GM18873 (cell line): ENCODE data around the gene ROBO1.
"Not testable (repeated sequence)": the region's sequence is repeated elsewhere in the genome, so short reads cannot be mapped to it uniquely, and the experiment has no call there.

Source experiments
- ATAC-seq: cut with Tn5 transposase; IDR thresholded peaks from one replicate; pipeline ENCODE4 v1.9.1; 2021; ENCODE audit warnings: mild to moderate bottlenecking, moderate library complexity, moderate number of reproducible peaks; ENCODE audit not compliant: unreplicated experiment, low FRiP score

Gene ROBO1

DNA sequence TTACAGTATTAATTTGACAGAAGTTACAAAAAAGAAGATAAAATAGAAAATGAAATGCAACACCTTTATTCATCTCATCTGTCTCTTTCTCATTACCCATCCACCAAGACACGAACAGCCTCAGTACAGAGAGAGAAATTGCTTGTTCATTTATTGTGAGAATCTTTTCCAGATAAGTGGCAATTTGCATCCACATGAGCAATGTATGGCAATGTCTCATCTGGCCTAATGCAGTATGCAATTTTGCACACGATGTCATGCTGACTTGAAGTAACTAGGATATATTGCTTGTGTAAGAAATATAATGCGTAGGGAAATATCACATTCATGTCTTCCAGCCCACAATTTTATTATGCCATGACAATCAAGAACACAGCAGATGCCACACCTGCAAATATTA is 866.9 kb downstream of the ROBO1 start:
- ATAC-seq, result no peak

GRCh38 chr3:78900426-78900825 is 867.4 kb downstream of the ROBO1 start:
- ATAC-seq, result no peak

DNA sequence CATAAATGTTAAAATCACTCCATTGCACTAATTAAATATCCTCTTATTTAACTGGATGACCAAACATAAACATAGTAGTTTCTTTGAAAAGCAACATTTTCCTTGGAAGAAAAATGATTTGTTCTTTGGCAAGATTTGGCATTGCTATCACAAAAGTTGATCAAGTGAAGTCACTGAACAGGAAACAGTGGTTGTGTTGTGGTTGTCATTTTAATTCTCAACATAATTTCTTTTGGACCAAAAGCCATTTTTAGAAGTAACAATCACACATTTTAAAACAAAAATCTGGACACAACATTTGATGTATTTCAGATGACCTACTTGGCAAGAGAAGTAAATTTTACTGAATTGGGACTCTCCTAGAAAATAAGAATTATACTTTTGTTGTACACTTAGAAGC is 872.3 kb downstream of the ROBO1 start:
- no peak for ATAC-seq

GRCh38 chr3:78894787-78895186 is 873.0 kb downstream of the ROBO1 start:
- ATAC-seq, result no peak

DNA sequence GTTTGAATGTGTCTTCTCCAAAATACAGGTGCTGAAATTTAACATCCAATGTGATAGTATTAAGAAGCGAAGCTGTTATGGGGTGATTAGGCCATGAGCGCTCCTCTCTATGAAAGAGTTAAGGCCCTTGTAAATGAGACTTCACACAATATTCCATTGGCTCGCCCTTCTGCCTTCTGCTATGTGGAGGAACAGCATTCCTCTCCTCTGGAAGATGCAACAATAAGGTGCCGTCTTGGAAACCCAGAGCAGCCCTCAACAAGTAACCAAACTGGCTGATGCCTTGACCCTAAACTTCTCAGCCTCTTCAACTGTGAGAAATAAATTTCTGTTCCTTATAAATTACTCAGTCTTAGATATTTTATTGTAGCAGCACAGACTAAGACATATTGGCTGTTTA is 874.6 kb downstream of the ROBO1 start:
- ATAC-seq, result no peak

GRCh38 chr3:78889348-78889747 is 878.5 kb downstream of the ROBO1 start:
- no peak for ATAC-seq

DNA sequence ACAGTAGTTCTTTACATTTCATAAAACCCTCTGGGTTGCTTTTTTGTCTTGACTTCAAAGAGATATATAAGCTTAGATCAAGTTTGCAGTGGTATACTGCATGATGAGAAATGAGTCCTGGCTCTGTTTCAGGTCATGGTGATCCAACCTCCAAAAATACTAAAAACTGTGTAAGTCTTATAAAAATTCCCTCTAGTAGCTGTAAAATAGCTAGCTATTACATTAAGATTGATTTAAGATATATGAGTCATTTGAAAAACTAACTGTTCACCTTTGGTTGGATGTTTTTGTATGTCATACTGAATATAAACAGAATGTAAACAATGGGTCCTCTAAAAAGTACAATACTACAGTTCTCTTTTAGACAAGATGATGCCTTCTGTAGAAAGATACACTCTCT is 879.2 kb downstream of the ROBO1 start:
- no peak for ATAC-seq

- no peak for ATAC-seq
Measured at GRCh38 chr3:78887547-78888011, 880.2 kb downstream of the ROBO1 start.

GRCh38 chr3:78887029-78887428 is 880.8 kb downstream of the ROBO1 start:
- ATAC-seq, result no peak

- not testable (repeated sequence) for ATAC-seq
Measured at GRCh38 chr3:78884567-78884966, 883.2 kb downstream of the ROBO1 start.

GRCh38 chr3:78882251-78882650 is 885.5 kb downstream of the ROBO1 start:
- no peak for ATAC-seq

- ATAC-seq, result no peak
Measured at GRCh38 chr3:78881501-78881900, 886.3 kb downstream of the ROBO1 start.

DNA sequence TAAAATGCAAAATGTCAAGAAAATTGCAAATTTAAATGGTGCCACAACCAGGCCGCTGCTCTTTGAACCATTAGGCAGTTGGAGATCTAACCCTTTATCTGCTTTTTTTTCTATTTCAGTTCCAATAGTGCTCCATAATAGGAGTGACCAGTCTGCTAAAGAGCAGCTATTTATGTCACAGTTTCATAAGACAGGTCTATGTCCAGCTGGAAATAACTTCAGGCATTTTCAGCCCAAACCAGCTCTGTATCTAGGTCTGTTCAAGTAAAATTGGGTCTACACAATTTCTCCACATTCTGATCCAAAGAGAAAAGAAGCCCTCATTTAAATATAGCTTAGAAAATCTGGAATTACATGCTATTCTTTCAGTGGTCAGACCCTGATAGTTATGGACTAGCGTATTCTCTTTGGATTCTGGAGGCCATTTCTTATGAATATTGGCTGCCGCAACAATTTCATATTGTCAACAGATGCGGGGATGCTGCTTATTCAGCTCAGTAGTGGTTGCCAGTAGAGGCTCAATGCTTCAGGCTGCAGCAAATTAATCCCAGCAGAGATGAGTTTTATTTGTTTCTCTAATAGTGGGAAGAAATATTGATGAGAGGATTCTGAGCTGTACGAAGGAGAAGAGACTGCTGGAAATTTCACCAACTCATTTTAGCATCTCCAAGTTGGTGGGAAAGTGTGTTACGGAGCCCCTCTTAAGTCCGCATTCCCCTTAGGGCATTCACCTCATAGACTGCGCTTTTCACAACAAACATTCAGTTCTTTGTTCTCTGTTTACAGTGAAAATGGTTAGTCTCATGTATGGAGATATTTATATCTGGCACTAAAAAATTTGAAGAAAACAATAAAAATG is 887.0 kb downstream of the ROBO1 start:
- no peak for ATAC-seq

DNA sequence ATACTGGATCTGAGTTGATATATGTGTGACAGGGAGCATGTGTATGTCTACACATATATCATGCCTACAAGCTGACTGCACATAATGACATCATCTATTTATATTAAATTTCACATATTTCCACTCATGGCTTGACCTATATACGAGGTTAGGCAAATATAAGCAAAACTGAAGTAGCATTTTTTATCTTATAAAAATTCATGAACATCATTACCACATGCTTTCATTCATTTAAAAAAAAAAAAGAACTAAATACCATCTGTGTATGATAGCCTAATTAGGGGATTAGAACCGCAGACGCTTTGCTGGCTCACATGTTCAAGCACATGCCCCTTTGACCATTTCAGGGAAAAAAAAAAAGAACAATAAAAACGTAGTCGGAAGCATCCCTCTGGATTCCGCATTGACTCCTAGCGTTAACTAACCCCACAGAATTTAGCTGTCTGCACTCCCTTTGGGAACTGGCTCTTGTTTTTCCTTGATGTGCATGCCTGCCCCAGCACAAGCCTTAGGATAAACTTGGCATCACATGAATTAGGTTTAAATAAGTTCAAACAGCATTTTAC is 888.4 kb downstream of the ROBO1 start:
- no peak for ATAC-seq

GRCh38 chr3:78878789-78879188 is 889.0 kb downstream of the ROBO1 start:
- no peak for ATAC-seq

DNA sequence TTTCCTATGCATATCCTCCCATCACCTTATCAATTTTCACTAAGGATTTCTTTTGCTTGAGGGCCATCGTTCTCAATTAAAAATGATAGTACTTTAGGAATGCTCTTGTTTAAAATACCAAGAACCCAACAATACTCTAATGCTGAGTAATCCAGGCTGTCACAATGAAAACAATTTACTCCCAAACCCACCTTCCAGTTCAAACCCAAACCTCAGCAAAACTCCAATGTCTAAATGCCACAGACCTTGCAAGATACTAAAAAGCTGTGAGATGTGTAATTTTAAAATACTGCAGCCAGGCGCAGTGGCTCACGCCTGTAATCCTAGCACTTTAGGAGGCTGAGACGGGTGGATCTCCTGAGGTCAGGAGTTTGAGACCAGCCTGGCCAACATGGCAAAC is 889.8 kb downstream of the ROBO1 start:
- no peak for ATAC-seq

GRCh38 chr3:78875851-78876250 is 891.9 kb downstream of the ROBO1 start:
- ATAC-seq, result no peak

- no peak for ATAC-seq
Measured at GRCh38 chr3:78875436-78875835, 892.4 kb downstream of the ROBO1 start.

GRCh38 chr3:78873641-78874040 is 894.2 kb downstream of the ROBO1 start:
- ATAC-seq, result no peak

- ATAC-seq, result no peak
Measured at GRCh38 chr3:78872195-78872594, 895.6 kb downstream of the ROBO1 start.

- no peak for ATAC-seq
Measured at GRCh38 chr3:78871048-78871447, 896.8 kb downstream of the ROBO1 start.

DNA sequence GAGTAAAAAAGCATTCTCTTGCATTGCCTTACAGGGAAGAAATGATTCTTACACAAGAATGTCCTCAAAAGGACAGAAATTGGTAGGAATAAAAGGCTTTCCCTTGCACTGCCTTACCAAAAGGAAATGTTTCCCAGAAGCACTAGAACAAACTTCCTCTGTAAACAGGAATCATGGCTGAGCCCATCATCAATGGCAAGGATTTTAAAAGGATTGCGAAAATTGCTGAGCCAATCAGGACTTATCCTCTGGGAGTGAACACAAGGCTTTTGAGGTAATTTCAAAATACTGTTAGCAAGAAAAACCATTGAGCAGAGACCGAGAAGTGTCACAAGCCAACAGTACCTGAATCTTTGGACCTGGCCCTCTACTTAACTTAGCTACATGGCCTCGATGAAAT is 897.3 kb downstream of the ROBO1 start:
- no peak for ATAC-seq
